Measurements from ENCODE around the gene ZNF385B.

Gene ZNF385B

GRCh38 chr2:179447839-179448447, 413.5 kb downstream of the ZNF385B start:
- TF ChIP-seq GATA2 (IDR thresholded peaks at IDR 0.05; ENCODE audit: low read depth, low read length) (no peak), GATA3 (IDR thresholded peaks at IDR 0.05; ENCODE audit: low read depth, low read length) (no peak)

- TF ChIP-seq GATA3 (IDR thresholded peaks at IDR 0.05; ENCODE audit: low read depth, low read length) (no peak), GATA2 (IDR thresholded peaks at IDR 0.05; ENCODE audit: low read depth, low read length) (no peak)
Measured at GRCh38 chr2:179447421-179447820, 414.0 kb downstream of the ZNF385B start.

- TF ChIP-seq GATA2 (IDR thresholded peaks at IDR 0.05; ENCODE audit: low read depth, low read length) (no peak), GATA3 (IDR thresholded peaks at IDR 0.05; ENCODE audit: low read depth, low read length) (no peak)
Measured at GRCh38 chr2:179446476-179447141, 414.8 kb downstream of the ZNF385B start.

- TF ChIP-seq GATA3 (IDR thresholded peaks at IDR 0.05; ENCODE audit: low read depth, low read length): no peak
- no peak for TF ChIP-seq GATA2 (IDR thresholded peaks at IDR 0.05; ENCODE audit: low read depth, low read length)
Measured at GRCh38 chr2:179444056-179444455, 417.4 kb downstream of the ZNF385B start.

GRCh38 chr2:179443180-179443579, 418.2 kb downstream of the ZNF385B start:
- TF ChIP-seq GATA3 (IDR thresholded peaks at IDR 0.05; ENCODE audit: low read depth, low read length): no peak
- no peak for TF ChIP-seq GATA2 (IDR thresholded peaks at IDR 0.05; ENCODE audit: low read depth, low read length)

GRCh38 chr2:179442206-179442605, 419.2 kb downstream of the ZNF385B start:
- TF ChIP-seq GATA3 (IDR thresholded peaks at IDR 0.05; ENCODE audit: low read depth, low read length): no peak
- no peak for TF ChIP-seq GATA2 (IDR thresholded peaks at IDR 0.05; ENCODE audit: low read depth, low read length)

- TF ChIP-seq GATA3 (IDR thresholded peaks at IDR 0.05; ENCODE audit: low read depth, low read length) (no peak), GATA2 (IDR thresholded peaks at IDR 0.05; ENCODE audit: low read depth, low read length) (no peak)
Measured at GRCh38 chr2:179441551-179441950, 419.9 kb downstream of the ZNF385B start.

GRCh38 chr2:179440642-179441251, 420.7 kb downstream of the ZNF385B start:
- TF ChIP-seq GATA2 (IDR thresholded peaks at IDR 0.05; ENCODE audit: low read depth, low read length): no peak
- no peak for TF ChIP-seq GATA3 (IDR thresholded peaks at IDR 0.05; ENCODE audit: low read depth, low read length)

GRCh38 chr2:179438654-179439053, 422.8 kb downstream of the ZNF385B start:
- TF ChIP-seq GATA3 (IDR thresholded peaks at IDR 0.05; ENCODE audit: low read depth, low read length) (no peak), GATA2 (IDR thresholded peaks at IDR 0.05; ENCODE audit: low read depth, low read length) (no peak)

GRCh38 chr2:179437430-179437829, 424.0 kb downstream of the ZNF385B start:
- no peak for TF ChIP-seq GATA2 (IDR thresholded peaks at IDR 0.05; ENCODE audit: low read depth, low read length)
- no peak for TF ChIP-seq GATA3 (IDR thresholded peaks at IDR 0.05; ENCODE audit: low read depth, low read length)

- TF ChIP-seq GATA3 (IDR thresholded peaks at IDR 0.05; ENCODE audit: low read depth, low read length): no peak
- TF ChIP-seq GATA2 (IDR thresholded peaks at IDR 0.05; ENCODE audit: low read depth, low read length): no peak
Measured at GRCh38 chr2:179435566-179435965, 425.8 kb downstream of the ZNF385B start.

- TF ChIP-seq GATA2 (IDR thresholded peaks at IDR 0.05; ENCODE audit: low read depth, low read length) (no peak), GATA3 (IDR thresholded peaks at IDR 0.05; ENCODE audit: low read depth, low read length) (no peak)
Measured at GRCh38 chr2:179435000-179435399, 426.4 kb downstream of the ZNF385B start.

- TF ChIP-seq GATA2 (IDR thresholded peaks at IDR 0.05; ENCODE audit: low read depth, low read length) (no peak), GATA3 (IDR thresholded peaks at IDR 0.05; ENCODE audit: low read depth, low read length) (no peak)
Measured at GRCh38 chr2:179434357-179434756, 427.1 kb downstream of the ZNF385B start.

GRCh38 chr2:179432751-179433150, 428.7 kb downstream of the ZNF385B start:
- no peak for TF ChIP-seq GATA3 (IDR thresholded peaks at IDR 0.05; ENCODE audit: low read depth, low read length)
- TF ChIP-seq GATA2 (IDR thresholded peaks at IDR 0.05; ENCODE audit: low read depth, low read length): no peak

- no peak for TF ChIP-seq GATA2 (IDR thresholded peaks at IDR 0.05; ENCODE audit: low read depth, low read length)
- TF ChIP-seq GATA3 (IDR thresholded peaks at IDR 0.05; ENCODE audit: low read depth, low read length): no peak
Measured at GRCh38 chr2:179429597-179429996, 431.8 kb downstream of the ZNF385B start.
